ENCODE measurements around the gene B3GALT5. TPM values are rescaled to one million over a fixed set of nuclear protein-coding genes. Genes with fewer than 3 reads are reported as not detected.

The B3GALT5 gene
- total and polyA plus RNA-seq, 12 donors: 0.07 to 0.60 (median 0.25) TPM; not detected in 2

DNA sequence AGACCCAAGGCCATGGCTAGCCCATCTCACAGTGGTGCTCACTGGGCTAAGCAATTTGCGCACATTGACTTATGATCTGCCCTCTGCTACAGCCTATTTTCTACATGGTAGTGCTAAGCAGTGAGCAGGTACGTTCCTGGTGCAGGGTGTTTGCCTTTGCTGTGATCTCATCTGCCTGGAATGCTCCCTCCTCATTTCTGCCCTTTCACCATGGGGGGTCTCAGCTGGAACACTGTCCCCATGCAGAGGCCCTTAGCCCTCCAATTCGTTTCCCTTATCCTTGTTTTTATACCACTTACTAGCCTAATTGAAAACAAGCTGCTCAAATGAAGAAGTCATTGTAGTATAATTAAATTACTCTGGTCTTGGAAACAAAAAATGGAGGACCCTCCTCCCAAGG lies 2.0 kb upstream of the B3GALT5 start:
- TF ChIP-seq POLR2A (IDR thresholded peaks at IDR 0.05): no peak
- TF ChIP-seq, protein P1, sequence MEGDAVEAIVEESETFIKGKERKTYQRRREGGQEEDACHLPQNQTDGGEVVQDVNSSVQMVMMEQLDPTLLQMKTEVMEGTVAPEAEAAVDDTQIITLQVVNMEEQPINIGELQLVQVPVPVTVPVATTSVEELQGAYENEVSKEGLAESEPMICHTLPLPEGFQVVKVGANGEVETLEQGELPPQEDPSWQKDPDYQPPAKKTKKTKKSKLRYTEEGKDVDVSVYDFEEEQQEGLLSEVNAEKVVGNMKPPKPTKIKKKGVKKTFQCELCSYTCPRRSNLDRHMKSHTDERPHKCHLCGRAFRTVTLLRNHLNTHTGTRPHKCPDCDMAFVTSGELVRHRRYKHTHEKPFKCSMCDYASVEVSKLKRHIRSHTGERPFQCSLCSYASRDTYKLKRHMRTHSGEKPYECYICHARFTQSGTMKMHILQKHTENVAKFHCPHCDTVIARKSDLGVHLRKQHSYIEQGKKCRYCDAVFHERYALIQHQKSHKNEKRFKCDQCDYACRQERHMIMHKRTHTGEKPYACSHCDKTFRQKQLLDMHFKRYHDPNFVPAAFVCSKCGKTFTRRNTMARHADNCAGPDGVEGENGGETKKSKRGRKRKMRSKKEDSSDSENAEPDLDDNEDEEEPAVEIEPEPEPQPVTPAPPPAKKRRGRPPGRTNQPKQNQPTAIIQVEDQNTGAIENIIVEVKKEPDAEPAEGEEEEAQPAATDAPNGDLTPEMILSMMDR (IDR thresholded peaks at IDR 0.05): no peak
- DNase-seq: no peak
- no peaks in the 10 kb centered on the region for H3K9me3 ChIP-seq (replicated peaks in 1 of 3)
- no peaks in the 10 kb centered on the region for H3K36me3 ChIP-seq (replicated peaks in 1 of 2)
- no peaks in the 10 kb centered on the region for H3K4me1 ChIP-seq (replicated peaks in 1 of 2)
- no peak overlapping the region for H3K4me3 ChIP-seq
- H3K27ac ChIP-seq: no peak overlapping the region
- intact Hi-C loops (cut with DNase I): no loop called here
- WGBS, 4 donors: 68 to 80% (median 76%) methylated on average over 3 of the region's 3 CpGs
- H3K27me3 ChIP-seq: peaks cover 21% of the 10 kb centered on the region

DNA sequence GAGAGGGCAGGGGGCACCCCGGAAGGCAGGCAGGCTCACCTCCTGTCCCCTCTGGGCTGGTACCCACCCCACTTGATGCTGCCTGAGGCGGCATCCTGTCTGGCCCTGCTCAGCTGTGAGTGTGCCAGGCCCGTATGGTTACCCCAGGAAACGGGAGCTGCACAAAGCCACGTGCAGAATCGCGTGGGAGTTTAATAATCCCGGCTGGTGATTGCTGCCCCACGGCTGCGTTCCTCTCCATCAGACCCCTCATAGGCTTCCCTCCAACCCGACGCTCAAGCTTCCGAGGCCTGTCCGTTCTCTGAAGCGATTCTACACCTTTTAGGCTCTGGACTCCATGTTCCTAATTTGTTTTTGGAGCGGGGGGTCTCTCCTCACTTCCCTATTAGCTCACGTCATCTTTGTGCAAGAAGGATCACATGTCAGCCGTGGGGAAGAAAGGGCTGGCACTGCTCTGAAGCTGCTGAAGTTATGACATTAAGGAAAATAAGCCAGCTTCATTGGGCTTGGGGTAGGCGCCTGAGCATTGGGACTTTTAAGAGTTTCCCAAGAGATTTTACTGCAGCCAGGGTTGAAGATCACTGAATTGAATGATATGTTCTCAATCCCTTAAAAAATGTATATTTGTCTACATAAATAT lies 1.1 kb upstream of the B3GALT5 start:
- no peak for DNase-seq
- Histone ChIP-seq H3K27ac (no peak overlapping the region), H3K27me3 (peaks cover 21% of the 10 kb centered on the region), H3K4me3 (no peak overlapping the region), H3K9me3 (replicated peaks in 1 of 3) (no peaks in the 10 kb centered on the region), H3K36me3 (replicated peaks in 1 of 2) (no peaks in the 10 kb centered on the region), H3K4me1 (replicated peaks in 1 of 2) (no peaks in the 10 kb centered on the region)
- TF ChIP-seq POLR2A (IDR thresholded peaks at IDR 0.05): no peak
- TF ChIP-seq, protein P1 (IDR thresholded peaks at IDR 0.05): no peak
- WGBS, 4 donors: 40 to 59% (median 42%) methylated on average over 19 of the region's 19 CpGs
- intact Hi-C loops (cut with DNase I): no loop called here

DNA sequence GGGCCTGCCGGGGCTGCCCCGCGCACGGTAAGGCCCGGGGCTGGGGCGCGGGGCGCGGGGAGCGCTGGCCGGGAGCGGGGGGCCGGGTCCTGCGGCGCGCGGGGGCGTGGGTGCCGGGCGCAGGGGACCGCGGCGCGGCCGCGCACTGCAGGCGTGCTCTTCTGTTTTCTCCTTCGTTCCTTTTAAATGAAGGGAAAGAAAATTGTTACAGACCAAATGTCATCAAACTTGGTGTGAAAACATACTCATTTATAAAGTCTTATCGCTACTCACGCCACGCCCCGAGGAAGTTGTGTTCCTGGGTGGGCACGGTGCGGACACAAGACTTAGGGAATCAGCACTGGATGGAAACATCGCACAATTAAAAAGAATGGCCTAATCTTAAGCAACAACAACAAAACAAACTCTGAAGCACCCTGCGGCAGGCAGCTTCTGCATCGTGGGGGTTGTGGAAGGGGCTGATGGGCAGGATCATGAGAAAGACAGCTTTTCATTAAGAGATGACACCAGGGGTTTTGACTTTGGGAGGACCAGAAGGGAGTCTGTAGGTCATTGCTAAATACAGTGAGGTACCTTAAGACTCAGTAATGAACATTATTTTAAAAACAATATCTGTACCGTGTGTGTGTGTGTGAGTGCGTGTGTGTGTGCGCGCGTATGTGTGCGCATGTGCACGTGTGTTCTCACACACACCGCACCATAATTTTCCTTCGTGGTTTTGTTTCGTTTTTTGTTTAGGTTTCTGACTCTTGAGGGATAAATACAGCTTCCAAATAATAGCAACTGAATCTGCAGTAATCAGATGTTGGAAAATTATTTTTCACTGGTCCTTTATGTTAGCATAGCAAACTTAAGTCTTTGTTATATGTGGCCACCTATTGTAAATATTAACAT lies 548 bp downstream of the B3GALT5 start:
- H3K27ac ChIP-seq: no peak overlapping the region
- TF ChIP-seq, protein P1 (IDR thresholded peaks at IDR 0.05): no peak
- TF ChIP-seq POLR2A (IDR thresholded peaks at IDR 0.05): no peak
- H3K4me3 ChIP-seq: no peak overlapping the region
- peaks cover 21% of the 10 kb centered on the region for H3K27me3 ChIP-seq
- intact Hi-C loops (cut with DNase I): no loop called here
- no peaks in the 10 kb centered on the region for H3K4me1 ChIP-seq (replicated peaks in 1 of 2)
- DNase-seq: no peak
- 8 to 24% (median 11%) methylated on average over 19 to 47 of the region's 47 CpGs for WGBS, 4 donors
- H3K9me3 ChIP-seq (replicated peaks in 1 of 3): no peaks in the 10 kb centered on the region
- no peaks in the 10 kb centered on the region for H3K36me3 ChIP-seq (replicated peaks in 1 of 2)

DNA sequence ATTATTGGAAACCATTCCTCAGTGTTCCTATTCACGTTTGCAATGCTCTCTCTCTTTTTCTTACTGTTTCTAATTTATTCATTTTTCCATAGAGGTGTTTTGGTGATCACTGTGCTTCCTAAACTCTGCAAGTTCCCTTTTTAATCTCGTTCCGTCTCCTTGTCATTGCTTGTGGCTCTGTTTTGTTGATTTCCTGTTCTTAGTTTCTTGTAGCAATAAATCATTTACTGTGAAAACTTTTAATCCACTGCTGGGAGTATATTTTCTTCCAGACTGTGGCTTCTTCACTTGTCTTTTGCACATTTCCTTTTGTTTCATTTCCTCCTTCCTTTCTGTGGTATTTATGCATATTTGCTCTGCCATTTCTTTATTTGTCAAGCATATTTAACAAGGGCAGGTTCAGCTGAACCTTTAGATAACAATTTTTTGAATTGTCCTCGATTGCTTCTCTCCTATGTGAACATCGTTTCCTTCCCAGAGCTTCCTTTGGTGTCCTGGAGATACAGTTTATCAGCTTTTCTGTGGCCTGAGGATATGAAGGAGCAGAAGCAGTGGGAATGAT lies 3.6 kb downstream of the B3GALT5 start:
- H3K4me3 ChIP-seq: no peak overlapping the region
- H3K27ac ChIP-seq: no peak overlapping the region
- peaks cover 25% of the 10 kb centered on the region for H3K27me3 ChIP-seq
- no peaks in the 10 kb centered on the region for H3K4me1 ChIP-seq (replicated peaks in 1 of 2)
- intact Hi-C loops (cut with DNase I): no loop called here
- no peaks in the 10 kb centered on the region for H3K9me3 ChIP-seq (replicated peaks in 1 of 3)
- 31 to 35% (median 32%) methylated on average over 5 of the region's 5 CpGs for WGBS, 4 donors
- no peaks in the 10 kb centered on the region for H3K36me3 ChIP-seq (replicated peaks in 1 of 2)
- no peak for DNase-seq
- no peak for TF ChIP-seq POLR2A (IDR thresholded peaks at IDR 0.05)
- TF ChIP-seq, protein P1 (IDR thresholded peaks at IDR 0.05): no peak

All from adrenal gland (tissue), 12 donors.